Endothelial cell of umbilical vein (primary cell): ENCODE measurements around the gene PRR5L. TPM values are rescaled to one million over a fixed set of nuclear protein-coding genes. Genes with fewer than 3 reads are reported as not detected.

Experiments
- BruUV-seq: library from RNA; stranded (reverse); fragments of 400-500 nt; replicated peaks from 2 replicates; lab custom pipeline; 2021; lab: Mats Ljungman, UMichigan
- CTCF ChIA-PET: fragments of 300-600, 350-600 bp; sonication (Branson Sonifier 250); formaldehyde crosslinking; loops from one replicate; lab custom pipeline; 2021; ENCODE audit warnings: antibody characterized with exemption, inconsistent platforms; lab: Charles Lee
- POLR2A ChIA-PET: fragments of 300-600, 350-600 bp; sonication (Branson Sonifier 250); formaldehyde crosslinking; loops from one replicate; lab custom pipeline; 2021; ENCODE audit warnings: antibody characterized with exemption, inconsistent platforms; lab: Charles Lee
- DNase-seq: peaks from one replicate; pipeline ENCODE4 v3.0.0-alpha.2; 2011; ENCODE audit warnings: low read depth, low spot score
- FAIRE-seq: peaks from 2 replicates; lab custom pipeline; 2011; peaks lifted over from hg19 to GRCh38; lab: Jason Lieb, UNC
- H2AFZ ChIP-seq: 2 replicates; pipeline ENCODE4 v1.6.0; 2012; ENCODE audit warnings: low read depth, low read length, control low read depth, inconsistent platforms
- H3K27ac ChIP-seq: 2 replicates; pipeline ENCODE4 v1.5.1; 2011; ENCODE audit warnings: low read depth, mild to moderate bottlenecking, control low read depth, low read length, moderate library complexity; ENCODE audit not compliant: insufficient read depth
- H3K27me3 ChIP-seq, 2 experiments: 2 replicates each; pipeline versions ENCODE4 v1.6.0 to v1.6.1; 2011; ENCODE audit warnings: low read length in 2 of 2, mixed read lengths in 1 of 2; ENCODE audit not compliant: control insufficient read depth in 2 of 2, insufficient read depth in 2 of 2
- H3K36me3 ChIP-seq, 2 experiments: 2 replicates in 1 of 2; 3 replicates in 1 of 2; pipeline ENCODE4 v1.5.1; 2011; ENCODE audit warnings: low read length in 2 of 2, mild to moderate bottlenecking in 1 of 2, moderate library complexity in 1 of 2; ENCODE audit not compliant: control insufficient read depth in 2 of 2, insufficient read depth in 2 of 2; ENCODE audit errors: extremely low read depth in 1 of 2
- H3K4me1 ChIP-seq: 3 replicates; pipeline ENCODE4 v1.5.1; 2011; ENCODE audit warnings: mild to moderate bottlenecking, low read length; ENCODE audit not compliant: control insufficient read depth, insufficient read depth; ENCODE audit errors: extremely low read depth
- H3K4me2 ChIP-seq: 2 replicates; pipeline ENCODE4 v1.6.1; 2011; ENCODE audit warnings: low read length, control low read depth, mixed read lengths; ENCODE audit not compliant: insufficient read depth
- H3K4me3 ChIP-seq, 3 experiments: fragments of 200-600 bp in 1 of 3; sonication (generic), shearing (Covaris generic) in 1 of 3; replicated peaks in 1 of 3; 2 replicates each; pipeline ENCODE4 v1.5.1; 2011 to 2016; ENCODE audit warnings: control low read depth in 3 of 3, low read length in 3 of 3, mild to moderate bottlenecking in 2 of 3, inconsistent platforms in 1 of 3, low read depth in 1 of 3, moderate library complexity in 1 of 3; ENCODE audit not compliant: insufficient read depth in 1 of 3
- H3K79me2 ChIP-seq: 2 replicates; pipeline ENCODE4 v1.6.0; 2012; ENCODE audit warnings: low read length, inconsistent platforms; ENCODE audit not compliant: control insufficient read depth, insufficient read depth
- H3K9ac ChIP-seq: replicated peaks from 2 replicates; pipeline ENCODE3; 2011; ENCODE audit warnings: low read length, control low read depth; ENCODE audit not compliant: insufficient read depth; ENCODE audit errors: extremely low read depth
- H3K9me1 ChIP-seq: replicated peaks from 3 replicates; pipeline ENCODE4 v1.6.0; 2011; ENCODE audit warnings: mild to moderate bottlenecking, low read length; ENCODE audit not compliant: control insufficient read depth, insufficient read depth; ENCODE audit errors: extremely low read depth
- H3K9me3 ChIP-seq: replicated peaks from 2 replicates; pipeline ENCODE4 v1.5.1; 2012; ENCODE audit warnings: low read length, inconsistent platforms; ENCODE audit not compliant: control insufficient read depth, insufficient read depth
- H4K20me1 ChIP-seq: replicated peaks from 2 replicates; pipeline ENCODE3; 2011; ENCODE audit warnings: mild to moderate bottlenecking, low read length; ENCODE audit not compliant: control insufficient read depth, insufficient read depth; ENCODE audit errors: extremely low read depth
- EZH2 ChIP-seq: IDR thresholded peaks from 2 replicates; pipeline ENCODE4 v1.6.1; 2012; ENCODE audit warnings: borderline replicate concordance, low read depth, mild to moderate bottlenecking, moderate library complexity, low read length, inconsistent platforms; ENCODE audit not compliant: severe bottlenecking
- FOS ChIP-seq: IDR thresholded peaks from 2 replicates; pipeline ENCODE4 v1.6.1; 2011; ENCODE audit warnings: mild to moderate bottlenecking, low read length, moderate library complexity, borderline replicate concordance; ENCODE audit not compliant: insufficient read depth
- GATA2 ChIP-seq: IDR thresholded peaks from 2 replicates; pipeline ENCODE4 v1.7.0; 2011; ENCODE audit warnings: low read depth, mild to moderate bottlenecking, moderate library complexity, mixed read lengths, low read length; ENCODE audit not compliant: insufficient read length, insufficient read depth
- JUN ChIP-seq: IDR thresholded peaks from 2 replicates; pipeline ENCODE4 v1.6.1; 2011; ENCODE audit warnings: borderline replicate concordance, low read depth; ENCODE audit not compliant: insufficient read length, insufficient read depth
- MYC ChIP-seq: IDR thresholded peaks from one replicate; pipeline ENCODE4 v1.6.1; 2011; ENCODE audit warnings: mild to moderate bottlenecking, low read depth, low read length
- POLR2A ChIP-seq: IDR thresholded peaks from 2 replicates; pipeline ENCODE4 v1.6.1; 2012; ENCODE audit warnings: low read depth, mild to moderate bottlenecking, control low read depth, low read length
- POLR2AphosphoS5 ChIP-seq: IDR thresholded peaks from 2 replicates; pipeline ENCODE4 v1.6.1; 2012; ENCODE audit warnings: low read depth, mild to moderate bottlenecking, control low read depth, low read length, moderate library complexity; ENCODE audit not compliant: insufficient read depth
- dilution Hi-C: fragments of 300-500 bp; cut with MboI; formaldehyde crosslinking; loops from one replicate; pipeline ENCODE4 v1.15.0; 2019; ENCODE audit warnings: low sequenced_read_pairs; ENCODE audit not compliant: extremely low pct_ligation_motif_present
- intact Hi-C: fragments of 100-400 bp; cut with micrococcal nuclease; formaldehyde crosslinking; loops from one replicate; pipeline ENCODE4 v1.10.0; 2022
- polyA plus RNA-seq, 4 experiments: library from polyadenylated mRNA; depleted of rRNA in 3 of 4; stranded (reverse) in 3 of 4; unstranded in 1 of 4; fragments of >200 nt; gene quantifications; 2 replicates each; pipeline versions ENCODE4 v1.2.1 to v1.2.3, GENCODE V29; 2011 to 2012; ENCODE audit warnings: missing spikeins in 1 of 4
- total RNA-seq: library from RNA; stranded (reverse); gene quantifications from 2 replicates; pipeline ENCODE4 v1.2.3, GENCODE V29; 2021
- TF ChIP-seq, protein P1 (sequence below), 2 donors: IDR thresholded peaks; 1 replicate in 1 of 2; 2 replicates in 1 of 2; pipeline ENCODE4 v1.5.1; 2011; ENCODE audit warnings: low read length in 2 of 2, mild to moderate bottlenecking in 2 of 2, moderate library complexity in 2 of 2, control low read depth in 1 of 2, inconsistent platforms in 1 of 2, low read depth in 1 of 2; ENCODE audit not compliant: insufficient read depth in 1 of 2; ENCODE audit errors: extremely low read depth in 1 of 2
- TF ChIP-seq, protein P2 (sequence below): IDR thresholded peaks from 2 replicates; pipeline ENCODE4 v1.6.1; 2011; ENCODE audit not compliant: insufficient read depth, insufficient read length

Gene PRR5L
- total and polyA plus RNA-seq, 2 donors (not counting 3 experiments of a cell fraction or from before 2014, with no cell fraction given), result 2.5 to 6.1 TPM

DNA sequence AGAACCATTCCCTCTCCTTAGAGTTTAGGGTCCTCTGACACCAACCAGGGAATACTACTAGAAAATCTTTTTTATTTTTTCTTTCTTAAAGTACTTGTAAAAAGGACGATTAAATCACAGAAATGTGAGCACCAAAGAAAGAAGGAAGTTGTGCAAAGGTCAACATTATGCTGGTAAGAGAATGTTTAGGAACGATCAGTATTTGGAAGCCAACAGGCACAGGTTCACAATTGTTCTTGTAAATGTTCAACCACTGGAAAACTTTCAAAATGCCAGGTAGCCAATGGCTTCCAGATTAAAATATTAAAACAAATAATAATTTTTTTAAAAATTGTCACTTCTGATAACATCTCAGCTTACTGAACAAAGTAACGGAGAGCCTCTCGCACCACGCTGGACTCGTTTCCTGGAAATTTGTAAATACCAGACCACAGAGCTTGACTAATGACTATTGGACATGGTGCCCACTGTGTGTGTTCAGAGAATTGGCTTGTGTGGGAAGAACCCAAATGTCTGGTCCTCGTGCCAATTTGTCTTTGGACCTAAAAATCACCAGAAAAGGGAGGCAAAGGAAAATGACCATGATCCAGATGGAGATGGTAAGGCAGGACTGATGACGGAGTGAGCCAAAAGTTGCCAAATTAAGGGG, 27.6 kb upstream of the PRR5L start:
- POLR2A ChIA-PET, result no interaction called here
- no peak overlapping the region for H3K9ac ChIP-seq
- H3K36me3 ChIP-seq, result no peaks in the 10 kb centered on the region
- no peak overlapping the region for H3K4me2 ChIP-seq
- FAIRE-seq (no peak), DNase-seq (no peak)
- no peaks in the 10 kb centered on the region for H3K9me3 ChIP-seq
- H3K9me1 ChIP-seq, result no peaks in the 10 kb centered on the region
- H3K4me3 ChIP-seq, result no peak overlapping the region
- H4K20me1 ChIP-seq, result no peaks in the 10 kb centered on the region
- no TSS peak for BruUV-seq
- intact Hi-C loops, result loop anchor here (10.0 kb wide), 1 partner anchor 1344 kb away; no protein-coding TSS in a partner anchor
- H3K27me3 ChIP-seq, result peaks cover 0 to 5% of the 10 kb centered on the region in 2 experiments
- TF ChIP-seq EZH2 (no peak), GATA2 (no peak), JUN (no peak), POLR2A (no peak), MYC (no peak), FOS (no peak), POLR2AphosphoS5 (no peak)
- TF ChIP-seq, protein P1, sequence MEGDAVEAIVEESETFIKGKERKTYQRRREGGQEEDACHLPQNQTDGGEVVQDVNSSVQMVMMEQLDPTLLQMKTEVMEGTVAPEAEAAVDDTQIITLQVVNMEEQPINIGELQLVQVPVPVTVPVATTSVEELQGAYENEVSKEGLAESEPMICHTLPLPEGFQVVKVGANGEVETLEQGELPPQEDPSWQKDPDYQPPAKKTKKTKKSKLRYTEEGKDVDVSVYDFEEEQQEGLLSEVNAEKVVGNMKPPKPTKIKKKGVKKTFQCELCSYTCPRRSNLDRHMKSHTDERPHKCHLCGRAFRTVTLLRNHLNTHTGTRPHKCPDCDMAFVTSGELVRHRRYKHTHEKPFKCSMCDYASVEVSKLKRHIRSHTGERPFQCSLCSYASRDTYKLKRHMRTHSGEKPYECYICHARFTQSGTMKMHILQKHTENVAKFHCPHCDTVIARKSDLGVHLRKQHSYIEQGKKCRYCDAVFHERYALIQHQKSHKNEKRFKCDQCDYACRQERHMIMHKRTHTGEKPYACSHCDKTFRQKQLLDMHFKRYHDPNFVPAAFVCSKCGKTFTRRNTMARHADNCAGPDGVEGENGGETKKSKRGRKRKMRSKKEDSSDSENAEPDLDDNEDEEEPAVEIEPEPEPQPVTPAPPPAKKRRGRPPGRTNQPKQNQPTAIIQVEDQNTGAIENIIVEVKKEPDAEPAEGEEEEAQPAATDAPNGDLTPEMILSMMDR (IDR thresholded peaks at IDR 0.05; ENCODE audit: extremely low read depth in 1 of 2, insufficient read depth in 1 of 2, low read depth in 1 of 2, low read length in 2 of 2), result no peak
- TF ChIP-seq, protein P2, sequence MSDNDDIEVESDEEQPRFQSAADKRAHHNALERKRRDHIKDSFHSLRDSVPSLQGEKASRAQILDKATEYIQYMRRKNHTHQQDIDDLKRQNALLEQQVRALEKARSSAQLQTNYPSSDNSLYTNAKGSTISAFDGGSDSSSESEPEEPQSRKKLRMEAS, result no peak
- no peak overlapping the region for H2AFZ ChIP-seq
- no peaks in the 10 kb centered on the region for H3K79me2 ChIP-seq
- dilution Hi-C loops, result loop anchor here (25.0 kb wide), 2 partner anchors 456 to 656 kb away; partner anchors contain the start of gene FJX1
- CTCF ChIA-PET, result interaction anchor here (0.7 to 7.5 kb wide), 13 partner anchors 10 to 780 kb away, joined by 3 to 162 read pairs (median 10); no protein-coding TSS in a partner anchor
- peaks cover 3% of the 10 kb centered on the region for H3K4me1 ChIP-seq
- no peak overlapping the region for H3K27ac ChIP-seq
